ENCODE measurements around the gene F2RL3.

DNA sequence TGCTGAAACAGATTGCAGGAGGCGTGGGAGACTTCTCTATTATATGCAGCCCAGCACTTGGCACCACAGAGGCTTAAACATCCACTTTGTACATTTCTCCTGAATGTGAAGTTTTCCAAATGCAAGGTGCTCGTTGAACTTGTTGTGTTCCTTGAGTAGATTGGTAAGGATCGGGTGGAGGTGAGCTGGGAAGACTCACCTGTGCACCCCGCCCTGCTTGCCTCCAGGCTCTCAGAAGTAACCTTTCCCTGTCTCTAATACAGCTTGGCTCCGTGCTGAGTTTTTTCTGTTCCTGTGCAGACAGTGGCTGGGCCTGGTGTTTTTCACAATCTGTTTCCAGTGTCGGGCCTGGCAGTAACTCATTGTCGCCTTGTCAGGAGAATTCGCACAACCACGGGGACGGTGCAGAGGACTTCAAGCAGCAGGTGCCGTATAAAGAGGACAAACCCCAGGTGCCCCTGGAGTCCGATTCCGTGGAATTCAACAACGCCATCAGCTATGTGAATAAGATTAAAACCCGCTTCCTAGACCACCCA is 47.3 kb upstream of the F2RL3 start:
- TF ChIP-seq, protein P1, sequence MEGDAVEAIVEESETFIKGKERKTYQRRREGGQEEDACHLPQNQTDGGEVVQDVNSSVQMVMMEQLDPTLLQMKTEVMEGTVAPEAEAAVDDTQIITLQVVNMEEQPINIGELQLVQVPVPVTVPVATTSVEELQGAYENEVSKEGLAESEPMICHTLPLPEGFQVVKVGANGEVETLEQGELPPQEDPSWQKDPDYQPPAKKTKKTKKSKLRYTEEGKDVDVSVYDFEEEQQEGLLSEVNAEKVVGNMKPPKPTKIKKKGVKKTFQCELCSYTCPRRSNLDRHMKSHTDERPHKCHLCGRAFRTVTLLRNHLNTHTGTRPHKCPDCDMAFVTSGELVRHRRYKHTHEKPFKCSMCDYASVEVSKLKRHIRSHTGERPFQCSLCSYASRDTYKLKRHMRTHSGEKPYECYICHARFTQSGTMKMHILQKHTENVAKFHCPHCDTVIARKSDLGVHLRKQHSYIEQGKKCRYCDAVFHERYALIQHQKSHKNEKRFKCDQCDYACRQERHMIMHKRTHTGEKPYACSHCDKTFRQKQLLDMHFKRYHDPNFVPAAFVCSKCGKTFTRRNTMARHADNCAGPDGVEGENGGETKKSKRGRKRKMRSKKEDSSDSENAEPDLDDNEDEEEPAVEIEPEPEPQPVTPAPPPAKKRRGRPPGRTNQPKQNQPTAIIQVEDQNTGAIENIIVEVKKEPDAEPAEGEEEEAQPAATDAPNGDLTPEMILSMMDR (IDR thresholded peaks at IDR 0.05) = no peak
- no peak for TF ChIP-seq POLR2A (IDR thresholded peaks at IDR 0.05)

Data from tibial nerve (tissue), 3 donors.